Measurements from ENCODE around the gene MYO3A.
"Not testable (repeated sequence)": the region's sequence is repeated elsewhere in the genome, so short reads cannot be mapped to it uniquely, and the experiment has no call there.

The MYO3A gene

DNA sequence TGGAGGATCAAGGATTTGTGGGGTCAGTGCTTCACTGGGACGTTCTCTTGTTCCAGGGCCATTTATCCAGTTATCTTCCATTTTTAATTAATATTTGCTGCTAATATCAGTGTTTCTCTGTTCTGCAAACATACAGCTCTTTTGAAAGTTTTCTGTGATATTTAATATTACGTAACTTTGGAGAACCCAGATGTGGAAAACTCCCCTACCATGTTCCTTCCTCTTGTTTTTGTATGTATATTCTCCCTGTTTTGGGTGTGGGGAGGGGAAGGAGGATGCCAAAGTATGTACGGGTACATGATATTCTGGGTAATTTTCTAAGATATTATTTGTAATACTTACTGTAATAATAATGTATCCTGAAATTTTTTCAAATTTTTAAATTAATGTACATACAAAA is 55.9 kb downstream of the MYO3A start:
- DNase-seq: no peak

DNA sequence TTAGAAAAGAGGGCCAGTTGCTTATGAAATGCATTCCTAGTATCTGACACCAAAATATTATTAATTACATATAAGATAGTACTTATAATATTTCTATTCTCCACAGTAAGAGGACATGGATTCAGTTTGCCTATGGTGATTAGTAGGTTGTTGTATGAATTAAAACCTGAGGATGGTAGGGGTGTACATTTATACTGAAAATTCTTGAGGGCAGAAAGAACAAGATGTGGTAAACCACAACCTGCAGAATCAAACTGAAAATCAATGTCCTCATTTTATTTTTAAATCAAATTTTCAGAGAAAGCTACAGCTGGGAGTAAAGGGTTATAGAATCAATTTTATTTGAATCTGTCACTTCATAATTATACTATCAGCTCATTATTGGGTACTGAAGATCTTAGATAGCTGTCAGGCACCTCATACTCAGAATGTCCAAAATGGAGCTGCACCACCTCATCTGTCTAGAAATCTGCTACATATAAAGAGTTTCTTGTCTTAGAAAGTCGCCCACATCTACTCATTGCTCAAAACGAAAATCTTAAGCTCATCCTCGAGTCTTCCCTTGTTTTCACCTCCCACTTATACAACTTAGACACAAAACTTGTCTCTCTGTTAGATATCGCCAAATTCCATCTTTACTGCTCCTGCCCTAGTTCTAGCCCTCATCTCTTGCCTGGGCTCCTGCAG is 65.4 kb downstream of the MYO3A start:
- DNase-seq: no peak

DNA sequence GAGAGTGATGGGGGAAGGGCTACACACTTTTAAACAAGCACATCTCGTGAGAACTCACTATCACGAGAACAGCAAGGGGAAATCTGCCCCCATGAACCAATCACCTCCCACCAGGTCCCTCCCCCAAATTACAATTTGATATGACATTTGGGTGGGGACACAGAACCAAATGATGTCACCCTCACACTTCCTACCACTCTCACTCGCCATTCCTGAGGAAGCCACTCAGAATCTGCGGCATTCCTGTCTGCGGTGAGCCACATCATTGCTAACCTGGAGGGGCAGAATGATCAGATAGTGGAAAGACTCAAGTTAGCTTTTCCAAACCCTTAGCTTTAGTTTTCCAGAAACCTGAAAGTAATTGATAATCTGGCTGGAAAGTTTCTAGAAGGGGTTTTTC is 66.9 kb downstream of the MYO3A start:
- no peak for DNase-seq

DNA sequence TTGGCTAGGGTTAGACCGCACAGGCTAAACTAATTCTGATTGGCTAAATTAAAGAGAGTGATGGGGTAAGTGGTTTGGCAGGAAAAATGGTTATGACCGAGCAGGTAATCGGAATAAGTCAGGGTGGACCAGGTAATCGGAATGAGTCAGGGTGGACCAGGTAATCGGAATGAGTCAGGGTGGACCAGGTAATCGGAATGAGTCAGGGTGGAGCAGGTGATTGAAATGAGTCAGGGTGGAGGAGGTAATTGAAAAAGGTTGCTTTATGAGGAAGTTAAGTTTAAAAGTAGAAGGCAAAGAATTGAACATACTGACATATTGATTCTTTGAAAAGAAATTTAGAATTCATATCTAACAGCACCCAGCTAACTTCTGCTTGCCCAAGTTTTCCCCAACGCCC is 68.4 kb downstream of the MYO3A start:
- not testable (repeated sequence) for DNase-seq

DNA sequence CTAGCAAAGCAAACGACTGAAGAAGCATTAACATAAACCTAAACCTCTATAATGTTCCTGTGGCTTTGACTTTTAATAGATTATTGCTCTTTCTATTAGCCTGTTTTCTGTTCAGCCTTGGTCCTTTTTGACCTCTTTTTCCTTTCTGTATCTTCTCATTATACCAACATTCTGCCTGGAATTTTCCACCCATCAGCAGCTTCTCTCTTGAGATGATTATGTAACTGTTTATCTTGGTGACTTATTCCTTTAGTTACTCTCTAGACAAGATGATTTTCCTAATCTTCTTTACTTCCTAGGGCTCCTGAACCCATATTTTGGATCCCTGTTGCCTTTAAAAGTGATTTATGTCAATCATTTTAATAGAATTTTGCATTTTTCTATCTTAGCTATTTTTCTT is 81.1 kb downstream of the MYO3A start:
- DNase-seq: no peak

DNA sequence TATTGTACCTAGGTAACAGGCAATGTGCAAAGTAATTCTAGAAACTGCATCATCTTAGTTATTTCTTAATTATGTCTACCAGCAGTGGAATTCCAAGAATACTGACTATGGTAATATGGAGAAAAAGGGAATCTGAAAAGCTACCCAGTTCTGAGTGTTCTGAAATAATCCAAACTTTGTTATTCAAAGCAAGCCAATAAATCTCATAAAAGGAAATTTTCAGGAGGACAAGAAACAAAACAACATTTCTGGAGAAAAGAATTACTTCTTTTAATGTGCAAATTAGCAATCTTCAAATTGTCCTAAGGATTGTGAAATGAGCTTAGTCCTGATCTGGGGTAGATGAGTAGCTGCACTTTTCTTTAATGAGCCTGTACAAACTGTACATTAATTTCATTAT is 88.8 kb downstream of the MYO3A start:
- no peak for DNase-seq

DNA sequence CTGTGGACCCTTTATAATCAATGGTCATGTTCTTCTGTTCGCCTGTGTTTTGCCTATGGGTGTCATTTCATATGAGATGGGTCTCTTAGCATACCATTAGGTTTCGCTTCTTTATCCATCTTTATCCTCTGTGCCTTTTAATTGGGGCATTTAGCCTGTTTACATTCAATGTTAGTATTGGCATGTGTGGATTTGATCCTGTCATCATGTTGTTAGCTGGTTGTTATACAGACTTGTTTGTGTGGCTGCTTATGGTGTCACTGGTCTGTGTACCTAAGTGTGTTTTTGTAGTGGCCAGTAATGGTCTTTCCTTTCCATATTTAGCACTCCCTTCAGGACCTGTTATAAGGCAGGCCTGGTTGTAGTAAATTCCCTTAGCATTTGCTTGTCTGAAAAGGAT is 90.3 kb downstream of the MYO3A start:
- no peak for DNase-seq

DNA sequence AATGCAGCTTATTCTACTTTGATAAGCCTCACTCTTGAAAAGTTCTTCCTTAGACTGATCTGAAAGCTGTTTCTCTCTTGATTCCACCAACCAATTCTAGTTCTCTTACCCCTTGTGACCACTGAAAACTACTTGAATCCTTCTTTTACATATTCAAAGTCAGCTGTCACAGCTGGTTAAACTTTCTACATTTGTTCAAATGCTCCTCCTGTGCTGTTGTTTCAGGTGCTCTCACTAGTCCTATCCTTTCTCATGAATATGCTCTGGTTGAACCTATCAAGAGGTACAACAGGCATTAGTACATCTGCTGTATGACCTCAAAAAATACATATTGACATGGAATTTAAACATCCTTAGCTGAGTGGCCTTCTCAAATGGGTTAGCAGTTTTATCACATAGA is 91.5 kb downstream of the MYO3A start:
- no peak for DNase-seq

DNA sequence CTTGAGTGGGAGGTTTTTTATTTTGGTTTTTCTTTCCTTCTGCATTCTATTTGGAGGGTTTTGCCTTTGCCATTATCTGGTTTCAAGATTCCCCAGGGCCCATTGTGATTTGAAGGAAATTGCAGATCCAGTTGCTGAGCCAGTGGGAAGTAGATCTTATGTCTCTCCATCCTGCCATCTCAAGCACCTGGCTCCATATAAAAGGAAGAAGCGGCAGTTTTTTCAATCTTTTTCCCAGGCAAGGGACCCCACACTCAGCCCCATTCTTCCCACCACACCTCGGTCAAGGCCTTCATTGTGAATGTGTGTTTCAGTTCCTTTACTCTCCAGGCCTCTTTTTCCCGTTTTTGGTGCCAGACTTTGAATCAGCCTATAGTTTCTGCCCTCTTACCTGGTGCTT is 95.8 kb downstream of the MYO3A start:
- DNase-seq: no peak

DNA sequence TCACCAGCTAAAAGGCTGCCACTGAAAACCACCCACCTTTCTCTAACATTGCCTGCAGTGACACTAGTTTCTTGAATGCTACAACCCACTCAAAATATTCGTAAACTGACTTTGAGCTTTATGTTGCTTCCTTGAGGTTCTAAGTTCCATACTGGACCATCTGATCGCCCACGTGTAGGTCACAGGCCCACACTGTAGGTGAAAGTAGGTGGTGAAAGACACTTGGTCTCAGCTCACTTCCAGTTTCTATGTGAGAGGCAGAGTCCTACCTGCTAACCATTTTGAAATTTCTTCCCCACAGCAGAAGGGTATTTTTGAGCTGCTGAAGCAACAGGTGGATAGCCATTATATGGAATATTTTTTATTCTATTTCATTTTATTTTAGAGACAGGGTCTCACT is 97.3 kb downstream of the MYO3A start:
- no peak for DNase-seq

DNA sequence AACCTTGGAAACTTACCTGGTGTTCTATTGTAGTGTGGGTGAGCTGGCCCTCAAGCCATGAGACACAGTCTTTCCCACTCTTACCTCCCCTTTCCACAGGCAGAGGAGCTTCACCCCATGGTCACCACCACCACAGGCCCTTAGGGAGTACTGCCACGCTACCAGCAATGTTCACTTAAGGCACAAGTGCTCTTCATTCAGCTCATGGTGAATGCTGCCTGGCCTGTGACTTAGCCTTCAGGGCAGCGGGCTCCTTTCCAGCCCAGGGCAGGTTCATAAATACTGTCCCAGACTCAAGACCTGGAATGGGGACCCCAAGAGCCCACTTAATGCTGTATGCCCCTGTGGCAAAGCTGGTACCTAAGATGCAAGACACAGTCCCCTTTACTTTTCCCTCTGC is 109.4 kb downstream of the MYO3A start:
- no peak for DNase-seq

DNA sequence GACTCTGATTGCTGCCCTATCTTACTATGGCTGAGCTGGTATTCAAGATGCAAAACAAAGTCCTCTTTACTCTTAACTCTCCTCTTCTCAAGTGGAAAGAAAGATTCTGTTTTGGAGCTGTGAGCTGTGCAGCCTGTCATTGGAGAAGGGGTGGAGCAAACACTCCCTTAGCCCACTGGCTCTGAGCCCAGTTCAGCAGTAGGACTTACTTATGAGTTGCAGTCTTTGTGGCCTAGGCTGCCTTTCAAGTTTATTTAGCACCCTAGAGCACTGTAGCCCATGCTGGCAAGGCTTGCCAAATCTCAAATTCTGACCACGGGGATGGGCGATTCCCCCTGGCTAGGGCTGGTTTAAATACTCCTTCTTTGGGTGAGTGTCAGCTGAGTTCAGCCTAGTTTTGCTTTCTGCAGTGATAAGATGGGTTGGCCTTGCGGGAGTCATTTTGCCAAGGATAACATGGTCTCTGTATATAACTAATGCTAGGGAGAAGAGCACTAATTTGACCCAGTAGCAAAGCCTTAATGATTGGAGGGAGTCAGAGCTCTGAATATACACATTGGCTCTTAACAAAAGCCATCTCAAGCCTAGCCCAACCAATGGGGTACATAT is 110.2 kb downstream of the MYO3A start:
- no peak for DNase-seq

DNA sequence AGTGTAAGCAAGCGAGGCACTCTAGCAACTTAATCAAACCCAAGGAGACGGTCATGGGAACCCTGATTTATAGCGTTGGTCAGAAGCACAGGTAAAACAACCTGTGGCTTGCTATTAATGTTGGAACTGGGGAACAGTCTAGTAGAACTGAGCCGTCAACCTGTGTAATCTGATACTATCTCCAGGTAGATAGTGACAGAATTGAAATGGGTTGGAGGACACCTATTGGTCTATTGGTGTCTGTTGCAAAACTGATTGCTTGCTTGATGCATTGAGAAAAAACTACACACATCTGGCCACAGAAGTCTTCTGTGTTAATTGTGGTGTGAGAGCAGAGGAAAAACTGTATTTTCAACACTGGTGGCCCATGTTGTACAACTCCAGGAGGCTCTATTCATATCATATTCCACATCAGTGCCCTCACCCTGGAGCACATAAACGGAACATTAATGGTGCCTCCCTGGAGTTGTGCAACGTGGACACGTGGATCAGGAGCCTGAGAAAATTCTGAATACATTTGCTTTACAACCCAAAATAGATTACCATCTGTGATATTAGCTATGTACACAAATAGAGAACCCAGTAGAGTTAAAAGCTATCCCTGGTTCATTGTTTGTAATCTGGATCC is 112.2 kb downstream of the MYO3A start:
- no peak for DNase-seq

DNA sequence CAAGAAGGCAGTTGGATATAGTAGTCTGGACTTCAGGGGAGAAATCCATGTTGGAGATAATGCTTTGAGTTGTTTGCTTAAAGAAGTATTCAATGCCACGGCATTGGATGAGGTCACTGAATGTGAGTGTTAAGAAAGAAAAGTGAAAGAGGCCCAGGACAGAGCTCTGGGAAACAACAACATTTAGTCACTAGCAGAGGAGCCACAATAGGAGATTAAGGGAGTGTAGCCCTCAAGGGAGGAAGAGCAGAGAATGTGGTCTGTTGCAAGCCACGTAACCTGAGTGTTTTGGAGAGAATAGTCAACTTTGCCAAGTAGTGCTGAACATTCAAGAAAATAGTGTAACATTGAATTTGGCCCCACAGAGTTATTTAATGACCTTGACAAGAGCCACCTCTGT is 114.7 kb downstream of the MYO3A start:
- no peak for DNase-seq

DNA sequence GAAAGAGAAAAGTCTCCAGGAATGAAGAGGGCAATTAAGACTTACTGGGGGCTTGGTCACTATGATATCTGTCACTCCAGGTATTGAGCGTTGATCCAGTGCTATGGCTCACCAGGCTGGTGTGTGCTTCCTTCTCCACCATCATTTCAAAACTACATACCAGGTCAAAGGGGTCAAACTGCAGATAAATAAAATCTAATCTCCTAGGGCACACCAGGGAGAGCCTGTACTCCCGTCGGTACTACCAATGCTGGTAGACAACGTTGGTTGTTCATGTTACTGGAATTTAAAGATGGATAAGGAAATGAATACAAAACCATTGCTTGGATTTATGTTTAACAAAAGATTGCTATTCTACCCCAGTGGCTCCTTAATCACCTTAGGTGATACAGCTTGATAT is 118.3 kb downstream of the MYO3A start:
- DNase-seq: no peak

DNA sequence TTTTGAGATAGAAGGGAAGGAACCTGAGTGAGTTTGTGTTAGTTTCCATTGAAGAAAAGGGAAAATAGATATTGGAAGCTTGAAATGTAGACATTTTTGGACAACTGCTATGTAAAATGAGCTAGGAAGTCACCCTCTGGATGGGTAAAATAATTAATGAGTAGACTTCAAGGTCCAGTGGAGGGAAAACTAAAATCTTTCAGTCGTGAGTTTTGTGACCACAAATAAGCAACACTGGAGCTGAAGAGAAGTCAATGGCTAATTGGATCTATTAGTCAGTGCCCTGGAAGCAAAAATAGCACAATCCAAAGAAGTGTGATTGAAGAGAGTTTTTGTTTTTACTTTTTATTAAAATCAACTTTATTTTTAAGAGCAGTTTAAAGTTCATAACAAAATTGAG is 123.4 kb downstream of the MYO3A start:
- DNase-seq: no peak

DNA sequence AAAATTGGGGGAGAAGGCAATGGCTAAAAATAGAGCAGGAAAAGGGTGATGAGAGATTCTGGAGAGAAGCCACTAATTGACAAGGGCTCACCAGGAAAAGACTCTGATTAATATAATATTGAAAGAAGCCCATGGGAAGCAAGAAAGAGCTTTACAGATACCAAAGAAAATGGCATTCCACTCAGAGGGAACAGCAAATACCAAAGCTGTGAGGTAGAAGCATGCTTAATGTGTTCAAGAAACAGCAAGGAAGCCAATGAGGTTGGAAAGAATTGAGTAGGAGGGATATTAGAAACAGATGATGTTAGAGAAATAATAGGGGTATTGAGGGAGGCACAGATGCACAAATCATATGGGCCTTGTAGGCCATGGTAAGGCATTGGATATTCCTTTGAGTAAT is 130.1 kb downstream of the MYO3A start:
- no peak for DNase-seq

DNA sequence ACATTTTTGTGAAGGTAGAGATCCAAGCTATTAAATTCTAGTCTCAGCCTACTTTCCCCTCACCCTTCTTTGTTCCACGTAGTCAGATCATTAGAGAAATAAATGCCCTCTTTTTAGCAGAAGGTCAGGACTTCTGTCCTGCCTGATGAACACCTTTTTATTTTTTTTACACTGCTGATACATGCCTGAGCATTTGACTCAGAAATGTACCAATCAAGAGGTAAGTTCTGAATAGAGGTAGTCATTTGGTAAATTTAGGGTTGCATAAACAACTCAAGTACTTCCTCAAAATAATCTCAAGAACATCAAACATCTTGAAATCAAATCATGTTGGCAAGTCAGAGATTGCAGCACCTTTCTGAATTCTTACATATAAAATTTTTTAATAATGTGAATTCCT is 133.7 kb downstream of the MYO3A start:
- no peak for DNase-seq

DNA sequence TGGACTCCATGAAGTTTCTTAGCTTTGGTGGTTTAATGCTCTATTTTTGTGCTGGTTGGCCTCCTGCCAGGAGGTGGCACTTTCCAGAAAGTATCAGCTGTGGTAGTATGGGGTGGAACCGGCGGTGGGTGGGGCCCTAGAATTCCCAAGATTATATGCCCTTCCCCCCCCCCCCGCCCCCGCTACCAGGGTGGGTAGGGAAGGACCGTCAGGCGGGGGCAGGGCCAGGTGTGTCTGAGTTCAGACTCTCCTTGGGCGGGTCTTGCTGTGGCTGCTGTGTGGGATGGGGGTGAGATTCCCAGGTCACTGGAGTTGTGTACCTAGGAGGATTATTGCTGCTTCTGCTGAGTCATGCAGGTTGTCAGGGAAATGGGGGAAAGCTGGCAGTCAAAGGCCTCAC is 146.9 kb downstream of the MYO3A start:
- not testable (repeated sequence) for DNase-seq

DNA sequence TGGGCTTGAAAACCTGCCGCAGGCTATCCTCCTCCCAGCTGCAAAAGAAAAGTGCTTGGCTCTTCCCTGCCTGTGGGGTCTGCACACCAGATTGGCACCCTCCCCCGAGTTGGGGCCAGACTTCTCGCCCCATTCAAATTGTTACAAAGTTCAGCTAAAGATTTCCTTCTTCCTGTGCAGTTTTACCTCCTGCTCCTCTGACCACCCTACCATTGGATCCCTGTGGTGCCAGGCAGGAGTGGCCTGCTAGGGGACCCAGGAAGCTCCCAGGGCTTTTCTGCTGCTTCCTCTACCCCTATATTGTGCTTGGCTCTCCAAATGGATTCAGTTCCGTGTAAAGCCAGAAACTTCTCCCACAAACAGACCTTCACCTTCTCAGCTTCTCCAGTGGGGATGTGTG is 147.4 kb downstream of the MYO3A start:
- DNase-seq: no peak

DNA sequence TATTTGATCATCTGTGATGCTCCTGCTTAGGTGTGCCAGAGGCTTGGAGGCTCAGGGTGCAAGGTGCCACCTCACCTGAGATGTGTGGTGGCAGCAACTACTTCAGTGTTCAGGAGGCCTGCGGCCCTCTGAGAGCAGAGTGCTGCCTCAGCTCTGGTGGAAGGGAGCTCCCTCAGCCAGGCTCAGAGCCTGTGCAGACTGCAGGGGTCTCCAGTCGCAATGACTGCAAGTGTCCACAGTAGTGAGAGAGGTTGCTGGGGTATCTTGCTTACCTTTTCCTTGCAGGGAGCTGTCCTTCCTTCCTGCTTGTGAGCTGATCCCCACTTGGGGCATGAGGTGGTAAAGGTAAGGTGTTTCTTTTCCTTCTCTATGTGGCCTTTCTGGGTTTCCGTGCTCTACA is 151.5 kb downstream of the MYO3A start:
- DNase-seq: no peak

DNA sequence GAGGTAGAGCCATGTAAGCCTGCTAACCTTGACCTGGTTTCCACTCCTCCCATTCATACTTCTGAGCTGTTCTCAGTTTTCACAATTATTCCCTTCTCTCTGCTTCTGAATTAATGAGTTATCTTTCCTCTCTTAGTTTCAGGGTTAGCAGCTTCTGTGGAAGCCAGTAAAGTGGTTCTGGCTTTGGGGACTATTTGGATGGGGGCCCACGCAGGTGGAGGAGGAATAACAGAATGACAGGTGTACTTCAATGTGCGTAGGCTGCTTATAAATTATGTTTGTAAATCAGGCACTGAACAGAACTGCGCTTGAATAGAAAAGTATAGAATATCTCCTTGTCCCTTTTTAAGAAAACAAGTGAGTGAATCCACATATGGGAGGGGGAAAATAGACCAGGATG is 153.6 kb downstream of the MYO3A start:
- no peak for DNase-seq

DNA sequence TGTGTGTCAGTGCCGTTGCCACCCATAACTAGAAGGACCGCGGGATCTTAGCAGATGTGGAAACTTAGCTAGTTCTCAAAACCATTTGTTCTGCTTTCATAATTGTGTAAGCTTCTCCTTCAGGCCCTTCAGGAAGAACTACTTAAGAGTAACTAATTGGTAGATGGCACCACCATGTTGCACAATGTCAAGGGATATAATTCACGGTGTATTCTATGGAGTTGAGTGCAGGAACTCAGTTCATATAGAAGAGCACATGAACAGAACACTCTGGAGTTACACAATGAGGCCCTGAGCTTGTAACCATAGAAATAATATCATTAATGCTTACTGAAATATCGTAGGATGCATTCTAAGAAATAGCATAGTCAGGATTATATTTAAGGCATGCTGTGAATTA is 156.0 kb downstream of the MYO3A start:
- no peak for DNase-seq

DNA sequence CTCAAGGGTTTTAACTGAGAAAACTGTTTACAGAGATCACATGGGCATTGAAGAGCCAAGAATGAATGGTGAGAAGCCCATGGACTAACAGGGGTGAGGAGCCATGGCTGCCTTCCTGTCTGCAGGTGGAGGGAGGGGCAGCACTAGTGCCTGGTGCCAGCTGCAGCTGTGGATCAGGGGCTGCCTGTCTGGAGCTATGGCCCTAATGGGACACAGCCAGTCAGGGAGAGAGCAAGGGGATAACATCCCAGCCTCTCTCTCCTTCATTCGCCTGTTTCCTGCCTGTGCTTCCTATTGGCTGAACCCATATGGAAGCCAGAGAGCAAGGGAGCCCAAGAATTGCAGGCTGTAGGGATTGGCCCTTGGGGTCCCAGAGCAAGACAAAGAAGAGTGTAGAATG is 156.7 kb downstream of the MYO3A start:
- DNase-seq: no peak

DNA sequence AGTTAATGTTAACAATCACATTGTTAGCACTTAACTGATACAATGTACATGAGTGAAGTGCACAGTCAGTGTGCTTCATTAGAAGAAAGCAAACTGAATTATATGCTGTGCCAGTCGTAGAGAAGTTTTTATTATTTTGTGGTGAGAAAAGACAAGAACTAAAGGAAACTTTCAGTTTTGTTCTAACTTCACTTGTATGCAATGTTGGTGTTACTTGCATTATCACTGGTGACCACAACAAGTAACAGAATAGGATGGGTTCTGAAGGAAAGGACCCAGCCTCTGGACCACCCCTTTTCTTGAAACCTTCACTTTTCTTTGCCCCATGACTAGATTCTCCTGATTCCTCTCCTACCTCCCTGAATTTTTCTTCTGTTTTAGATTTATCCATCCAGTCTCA is 159.2 kb downstream of the MYO3A start:
- no peak for DNase-seq
